C4-2B (cell line): ENCODE results near the gene SIX1.

ENCODE experiments used
- ZFX ChIP-seq: fragments of 450-650 bp; IDR thresholded peaks from 2 replicates; pipeline ENCODE4 v1.6.1; 2017
- TF ChIP-seq, protein P1 (sequence below): fragments of 450-650 bp; conservative IDR thresholded peaks from 2 replicates; pipeline ENCODE4 v1.5.1; 2017; ENCODE audit warnings: mild to moderate bottlenecking

DNA sequence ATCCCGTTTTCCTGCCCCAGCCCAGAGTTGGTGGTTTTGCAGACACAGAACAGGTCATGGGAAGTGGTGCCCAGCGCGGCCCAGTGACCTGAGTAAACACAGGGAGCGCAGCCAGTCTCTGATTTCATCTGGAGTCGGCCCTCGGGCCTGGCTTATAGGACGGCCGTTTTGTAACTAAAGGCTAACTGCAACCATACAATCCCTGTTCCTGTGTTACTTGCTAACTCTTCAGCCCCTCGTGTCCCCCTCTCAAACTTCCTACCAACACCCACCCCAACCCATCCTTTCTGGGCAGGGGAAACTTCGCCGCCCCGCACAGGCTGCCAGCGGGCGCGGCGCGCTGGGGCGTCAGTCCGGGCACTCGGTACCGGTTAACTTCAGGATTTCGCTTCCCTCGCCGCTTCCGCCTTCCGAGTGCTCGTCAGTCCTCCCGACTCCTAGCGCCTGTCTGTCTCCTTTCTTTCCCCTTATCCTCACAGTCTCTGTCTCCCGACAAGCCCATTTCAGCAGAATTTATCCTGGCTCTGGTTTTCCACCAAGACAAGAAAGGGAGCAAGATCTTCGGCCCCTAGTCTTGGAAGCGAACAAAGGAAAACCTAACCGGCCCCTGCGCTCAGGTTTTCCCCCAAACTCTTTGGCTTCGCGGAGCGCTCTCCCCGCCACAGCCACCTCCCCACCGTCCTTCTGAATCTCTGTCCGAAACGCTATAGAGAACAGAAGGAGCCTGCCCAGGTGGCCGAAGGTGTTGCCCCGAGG is 2.0 kb downstream of the SIX1 start:
- TF ChIP-seq, protein P1, sequence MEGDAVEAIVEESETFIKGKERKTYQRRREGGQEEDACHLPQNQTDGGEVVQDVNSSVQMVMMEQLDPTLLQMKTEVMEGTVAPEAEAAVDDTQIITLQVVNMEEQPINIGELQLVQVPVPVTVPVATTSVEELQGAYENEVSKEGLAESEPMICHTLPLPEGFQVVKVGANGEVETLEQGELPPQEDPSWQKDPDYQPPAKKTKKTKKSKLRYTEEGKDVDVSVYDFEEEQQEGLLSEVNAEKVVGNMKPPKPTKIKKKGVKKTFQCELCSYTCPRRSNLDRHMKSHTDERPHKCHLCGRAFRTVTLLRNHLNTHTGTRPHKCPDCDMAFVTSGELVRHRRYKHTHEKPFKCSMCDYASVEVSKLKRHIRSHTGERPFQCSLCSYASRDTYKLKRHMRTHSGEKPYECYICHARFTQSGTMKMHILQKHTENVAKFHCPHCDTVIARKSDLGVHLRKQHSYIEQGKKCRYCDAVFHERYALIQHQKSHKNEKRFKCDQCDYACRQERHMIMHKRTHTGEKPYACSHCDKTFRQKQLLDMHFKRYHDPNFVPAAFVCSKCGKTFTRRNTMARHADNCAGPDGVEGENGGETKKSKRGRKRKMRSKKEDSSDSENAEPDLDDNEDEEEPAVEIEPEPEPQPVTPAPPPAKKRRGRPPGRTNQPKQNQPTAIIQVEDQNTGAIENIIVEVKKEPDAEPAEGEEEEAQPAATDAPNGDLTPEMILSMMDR: no peak
- TF ChIP-seq ZFX: no peak
